ENCODE measurements around the gene CMIP. TPM values are rescaled to one million over a fixed set of nuclear protein-coding genes. Genes with fewer than 3 reads are reported as not detected.

CMIP gene
- total RNA-seq, 1 donor from 2014 or later: 27.7 TPM

GRCh38 chr16:81532491-81533174 is 88.0 kb downstream of the CMIP start:
- DNase-seq (ENCODE audit: low read depth): peak; percentile 82
- Histone ChIP-seq H3K27me3 (ENCODE audit: control insufficient read depth, insufficient read depth, low read length) (no peaks in the 10 kb centered on the region), H3K4me3 (ENCODE audit: low read depth, low read length) (no peak overlapping the region), H3K36me3 (ENCODE audit: control insufficient read depth, insufficient read depth, low read length) (no peaks in the 10 kb centered on the region)
- no peak for TF ChIP-seq CTCF (IDR thresholded peaks at IDR 0.05; ENCODE audit: insufficient read depth, low read length, poor library complexity, severe bottlenecking)

- no peak for DNase-seq (ENCODE audit: low read depth)
- no peak overlapping the region for H3K4me3 ChIP-seq (ENCODE audit: low read depth, low read length)
- no peak for TF ChIP-seq CTCF (IDR thresholded peaks at IDR 0.05; ENCODE audit: insufficient read depth, low read length, poor library complexity, severe bottlenecking)
- no peaks in the 10 kb centered on the region for H3K36me3 ChIP-seq (ENCODE audit: control insufficient read depth, insufficient read depth, low read length)
- H3K27me3 ChIP-seq (ENCODE audit: control insufficient read depth, insufficient read depth, low read length): no peaks in the 10 kb centered on the region
Measured at GRCh38 chr16:81533175-81533507, 88.5 kb downstream of the CMIP start.

- DNase-seq (ENCODE audit: low read depth): no peak
- H3K27me3 ChIP-seq (ENCODE audit: control insufficient read depth, insufficient read depth, low read length): no peaks in the 10 kb centered on the region
- H3K4me3 ChIP-seq (ENCODE audit: low read depth, low read length): no peak overlapping the region
- H3K36me3 ChIP-seq (ENCODE audit: control insufficient read depth, insufficient read depth, low read length): no peaks in the 10 kb centered on the region
- no peak for TF ChIP-seq CTCF (IDR thresholded peaks at IDR 0.05; ENCODE audit: insufficient read depth, low read length, poor library complexity, severe bottlenecking)
Measured at GRCh38 chr16:81535679-81536360, 91.2 kb downstream of the CMIP start.

- H3K36me3 ChIP-seq (ENCODE audit: control insufficient read depth, insufficient read depth, low read length): no peaks in the 10 kb centered on the region
- no peaks in the 10 kb centered on the region for H3K27me3 ChIP-seq (ENCODE audit: control insufficient read depth, insufficient read depth, low read length)
- no peak for DNase-seq (ENCODE audit: low read depth)
- no peak overlapping the region for H3K4me3 ChIP-seq (ENCODE audit: low read depth, low read length)
- no peak for TF ChIP-seq CTCF (IDR thresholded peaks at IDR 0.05; ENCODE audit: insufficient read depth, low read length, poor library complexity, severe bottlenecking)
Measured at GRCh38 chr16:81536648-81537047, 92.0 kb downstream of the CMIP start.

GRCh38 chr16:81537721-81538561 is 93.3 kb downstream of the CMIP start:
- H3K4me3 ChIP-seq (ENCODE audit: low read depth, low read length): no peak overlapping the region
- no peak for DNase-seq (ENCODE audit: low read depth)
- no peak for TF ChIP-seq CTCF (IDR thresholded peaks at IDR 0.05; ENCODE audit: insufficient read depth, low read length, poor library complexity, severe bottlenecking)

More at GRCh38 chr16:81537721-81538561, 93.3 kb downstream of the CMIP start:
- Histone ChIP-seq H3K27me3 (ENCODE audit: control insufficient read depth, insufficient read depth, low read length) (no peaks in the 10 kb centered on the region), H3K36me3 (ENCODE audit: control insufficient read depth, insufficient read depth, low read length) (no peaks in the 10 kb centered on the region)
